ENCODE results near the gene ERCC3. TPM values are rescaled to one million over a fixed set of nuclear protein-coding genes. Genes with fewer than 3 reads are reported as not detected.
A peak's percentile ranks its signal among the peaks of the same experiment; 100 is the strongest.

ERCC3 gene
- total and polyA plus RNA-seq, 12 donors, result 15.8 to 27.4 (median 22.8) TPM

GRCh38 chr2:127261804-127262406, 32.0 kb downstream of the ERCC3 start:
- TF ChIP-seq, protein P1, sequence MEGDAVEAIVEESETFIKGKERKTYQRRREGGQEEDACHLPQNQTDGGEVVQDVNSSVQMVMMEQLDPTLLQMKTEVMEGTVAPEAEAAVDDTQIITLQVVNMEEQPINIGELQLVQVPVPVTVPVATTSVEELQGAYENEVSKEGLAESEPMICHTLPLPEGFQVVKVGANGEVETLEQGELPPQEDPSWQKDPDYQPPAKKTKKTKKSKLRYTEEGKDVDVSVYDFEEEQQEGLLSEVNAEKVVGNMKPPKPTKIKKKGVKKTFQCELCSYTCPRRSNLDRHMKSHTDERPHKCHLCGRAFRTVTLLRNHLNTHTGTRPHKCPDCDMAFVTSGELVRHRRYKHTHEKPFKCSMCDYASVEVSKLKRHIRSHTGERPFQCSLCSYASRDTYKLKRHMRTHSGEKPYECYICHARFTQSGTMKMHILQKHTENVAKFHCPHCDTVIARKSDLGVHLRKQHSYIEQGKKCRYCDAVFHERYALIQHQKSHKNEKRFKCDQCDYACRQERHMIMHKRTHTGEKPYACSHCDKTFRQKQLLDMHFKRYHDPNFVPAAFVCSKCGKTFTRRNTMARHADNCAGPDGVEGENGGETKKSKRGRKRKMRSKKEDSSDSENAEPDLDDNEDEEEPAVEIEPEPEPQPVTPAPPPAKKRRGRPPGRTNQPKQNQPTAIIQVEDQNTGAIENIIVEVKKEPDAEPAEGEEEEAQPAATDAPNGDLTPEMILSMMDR (IDR thresholded peaks at IDR 0.05), result no peak
- no peak for ATAC-seq
- Histone ChIP-seq H3K27ac (no peak overlapping the region), H3K9me3 (no peaks in the 10 kb centered on the region), H3K4me1 (no peaks in the 10 kb centered on the region), H3K36me3 (peaks cover 0 to 92% (median 33%) of the 10 kb centered on the region in 9 donors), H3K27me3 (no peaks in the 10 kb centered on the region), H3K4me3 (no peak overlapping the region)
- 86 to 89% methylated on average over 8 of the region's 8 CpGs for WGBS, 2 donors
- DNase-seq, result no peak
- intact Hi-C loops (cut with DNase I), result no loop called here

DNA sequence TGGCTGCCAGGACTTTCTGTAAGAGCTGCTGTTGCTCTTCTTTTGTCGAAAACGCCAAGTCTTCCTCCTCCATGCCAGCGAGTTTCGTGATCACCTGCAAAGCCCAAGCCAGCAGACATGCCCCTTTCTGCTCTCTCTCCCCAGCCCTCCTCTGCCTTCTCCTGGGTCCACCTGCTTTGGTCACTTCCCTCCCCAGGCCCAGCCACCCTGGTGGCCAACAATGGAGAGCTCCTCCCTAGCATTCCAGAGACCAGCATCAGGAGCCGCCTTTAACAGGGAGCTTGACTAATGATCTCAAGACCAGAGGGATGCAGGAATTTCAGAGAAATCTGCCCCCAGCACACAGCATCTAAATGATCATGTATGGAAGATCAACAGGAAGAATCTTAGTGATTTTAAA, 34.6 kb downstream of the ERCC3 start:
- H3K4me1 ChIP-seq, result no peaks in the 10 kb centered on the region
- 94 to 98% methylated on average over 5 of the region's 5 CpGs for WGBS, 2 donors
- TF ChIP-seq, protein P1 (IDR thresholded peaks at IDR 0.05), result no peak
- H3K9me3 ChIP-seq, result no peaks in the 10 kb centered on the region
- H3K27ac ChIP-seq, result no peak overlapping the region
- intact Hi-C loops (cut with DNase I), result no loop called here
- peaks cover 0 to 83% (median 33%) of the 10 kb centered on the region in 9 donors for H3K36me3 ChIP-seq
- ATAC-seq (no peak), DNase-seq (no peak)
- no peaks in the 10 kb centered on the region for H3K27me3 ChIP-seq
- no peak overlapping the region for H3K4me3 ChIP-seq

DNA sequence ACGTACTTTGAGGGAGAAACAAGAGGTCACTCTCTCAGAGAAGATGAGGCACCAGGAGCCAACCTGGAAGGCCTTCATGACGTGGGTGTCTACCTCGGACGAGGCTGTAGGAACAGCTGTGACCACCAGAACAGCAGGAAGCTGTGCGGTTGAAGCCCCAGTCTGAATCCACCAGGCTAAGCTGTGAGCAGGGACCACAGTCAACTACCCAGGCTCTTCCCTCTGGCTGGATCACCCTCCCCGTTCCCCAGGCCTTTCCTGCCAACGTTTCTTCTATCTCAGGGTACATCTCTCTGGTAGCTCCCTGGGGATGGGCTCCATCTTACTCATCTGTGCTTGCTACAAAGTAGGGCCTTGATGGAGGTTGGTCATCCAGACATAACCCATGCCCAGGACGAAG, 37.1 kb downstream of the ERCC3 start:
- Histone ChIP-seq H3K4me1 (no peaks in the 10 kb centered on the region), H3K4me3 (no peak overlapping the region), H3K9me3 (no peaks in the 10 kb centered on the region), H3K27ac (no peak overlapping the region), H3K27me3 (no peaks in the 10 kb centered on the region), H3K36me3 (peaks cover 0 to 63% (median 33%) of the 10 kb centered on the region in 9 donors)
- TF ChIP-seq, protein P1 (IDR thresholded peaks at IDR 0.05), result no peak
- 79 to 86% methylated on average over 8 of the region's 8 CpGs for WGBS, 2 donors
- ATAC-seq (no peak), DNase-seq (no peak)
- intact Hi-C loops (cut with DNase I), result no loop called here

DNA sequence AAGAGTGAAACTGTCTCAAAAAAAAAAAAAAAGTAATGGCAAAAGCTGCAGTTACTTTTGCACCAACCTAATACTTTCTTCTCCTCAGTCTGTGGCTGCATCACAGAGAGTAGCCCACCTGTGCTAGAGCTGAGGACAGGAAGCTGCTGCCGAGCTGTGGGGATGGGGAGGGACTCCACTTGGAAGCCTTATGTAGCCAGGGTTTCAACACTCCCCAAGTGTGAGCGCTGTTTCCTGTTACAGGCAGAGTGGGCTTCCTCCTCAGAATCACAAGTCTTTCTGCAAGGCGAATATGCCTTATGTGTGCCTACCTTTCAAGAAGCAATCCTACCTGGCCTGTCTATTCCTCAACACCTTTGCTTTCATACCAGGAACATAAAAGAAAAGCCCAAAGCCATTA, 37.6 kb downstream of the ERCC3 start:
- intact Hi-C loops (cut with DNase I), result no loop called here
- DNase-seq (no peak), ATAC-seq (peak in 1 of 8 donors; percentile 27)
- TF ChIP-seq, protein P1 (IDR thresholded peaks at IDR 0.05), result no peak
- Histone ChIP-seq H3K27ac (no peak overlapping the region), H3K27me3 (no peaks in the 10 kb centered on the region), H3K36me3 (peaks cover 0 to 58% (median 32%) of the 10 kb centered on the region in 9 donors), H3K4me3 (no peak overlapping the region), H3K4me1 (no peaks in the 10 kb centered on the region), H3K9me3 (no peaks in the 10 kb centered on the region)
- 85 to 89% methylated on average over 3 of the region's 3 CpGs for WGBS, 2 donors

Measured in heart right ventricle (tissue), 16 donors.